Bronchial epithelial cell (primary cell): Measurements from ENCODE around the gene B3GNT7. TPM values are rescaled to one million over a fixed set of nuclear protein-coding genes. Genes with fewer than 3 reads are reported as not detected.

Experiments
- DNase-seq: peaks from one replicate; pipeline ENCODE4 v3.0.0-alpha.2; 2010; ENCODE audit warnings: low read depth
- FAIRE-seq: peaks from 2 replicates; lab custom pipeline; 2011; peaks lifted over from hg19 to GRCh38; lab: Jason Lieb, UNC
- H3K27me3 ChIP-seq: 2 replicates; pipeline ENCODE4 v1.5.1; 2011; ENCODE audit warnings: low read length; ENCODE audit not compliant: control insufficient read depth, insufficient read depth
- H3K36me3 ChIP-seq: 2 replicates; pipeline ENCODE4 v1.5.1; 2011; ENCODE audit warnings: low read length; ENCODE audit not compliant: control insufficient read depth, insufficient read depth
- H3K4me3 ChIP-seq: 2 replicates; pipeline ENCODE4 v1.5.1; 2011; ENCODE audit warnings: mild to moderate bottlenecking, low read depth, low read length, control low read depth
- CTCF ChIP-seq: IDR thresholded peaks from 2 replicates; pipeline ENCODE4 v1.5.1; 2011; ENCODE audit warnings: mild to moderate bottlenecking, moderate library complexity, low read length, control low read depth, inconsistent platforms; ENCODE audit not compliant: insufficient read depth, severe bottlenecking
- total RNA-seq: library from RNA; depleted of rRNA; stranded (reverse); fragments of >200 nt; gene quantifications from 2 replicates; pipeline ENCODE4 v1.2.1, GENCODE V29; 2014

B3GNT7 gene
- total RNA-seq, 1 donor from 2014 or later = 0.26 TPM

GRCh38 chr2:231431606-231432005 is 36.1 kb downstream of the B3GNT7 start:
- DNase-seq (no peak), FAIRE-seq (no peak)
- H3K4me3 ChIP-seq = no peak overlapping the region
- no peaks in the 10 kb centered on the region for H3K27me3 ChIP-seq
- no peaks in the 10 kb centered on the region for H3K36me3 ChIP-seq
- no peak for TF ChIP-seq CTCF

- H3K27me3 ChIP-seq = no peaks in the 10 kb centered on the region
- no peaks in the 10 kb centered on the region for H3K36me3 ChIP-seq
- FAIRE-seq (no peak), DNase-seq (no peak)
- no peak for TF ChIP-seq CTCF
- H3K4me3 ChIP-seq = no peak overlapping the region
Measured at GRCh38 chr2:231433990-231434389, 38.5 kb downstream of the B3GNT7 start.

GRCh38 chr2:231436957-231437356 is 41.4 kb downstream of the B3GNT7 start:
- Histone ChIP-seq H3K4me3 (no peak overlapping the region), H3K27me3 (no peaks in the 10 kb centered on the region), H3K36me3 (no peaks in the 10 kb centered on the region)
- DNase-seq (no peak), FAIRE-seq (no peak)
- no peak for TF ChIP-seq CTCF

GRCh38 chr2:231449503-231450054 is 54.1 kb downstream of the B3GNT7 start:
- H3K4me3 ChIP-seq = no peak overlapping the region
- no peaks in the 10 kb centered on the region for H3K27me3 ChIP-seq
- no peak for FAIRE-seq
- no peak for TF ChIP-seq CTCF
- H3K36me3 ChIP-seq = no peaks in the 10 kb centered on the region
- DNase-seq = no peak

- no peak overlapping the region for H3K4me3 ChIP-seq
- DNase-seq = no peak
- FAIRE-seq = no peak
- peaks cover 7% of the 10 kb centered on the region for H3K36me3 ChIP-seq
- H3K27me3 ChIP-seq = no peaks in the 10 kb centered on the region
- no peak for TF ChIP-seq CTCF
Measured at GRCh38 chr2:231450548-231450989, 55.1 kb downstream of the B3GNT7 start.

Other genes starting within 250 kb of the B3GNT7 start
- 8.4 and 8.8 TPM in 2 replicates for gene ARMC9, start 197.1 kb upstream of the B3GNT7 start, total RNA-seq
- gene NCL, start 68.8 kb downstream of the B3GNT7 start, total RNA-seq = 134 and 175 TPM in 2 replicates
- not detected in 2 replicates for gene NMUR1, start 134.7 kb downstream of the B3GNT7 start, total RNA-seq
- not detected in 2 replicates for gene TEX44, start 197.2 kb downstream of the B3GNT7 start, total RNA-seq